ENCODE results near the gene CFAP97D2. TPM values are rescaled to one million over a fixed set of nuclear protein-coding genes. Genes with fewer than 3 reads are reported as not detected.
"Not testable (repeated sequence)": the region's sequence is repeated elsewhere in the genome, so short reads cannot be mapped to it uniquely, and the experiment has no call there.

CFAP97D2 gene
- total RNA-seq, 1 donor from 2014 or later = not detected

GRCh38 chr13:114146173-114146572 is 32.9 kb upstream of the CFAP97D2 start:
- no peaks in the 10 kb centered on the region for H3K9me3 ChIP-seq (replicated peaks)
- no peaks in the 10 kb centered on the region for H3K27me3 ChIP-seq (ENCODE audit: low read depth)
- no peak overlapping the region for H3K27ac ChIP-seq (replicated peaks)
- DNase-seq = no peak
- no peak for TF ChIP-seq CTCF (IDR thresholded peaks at IDR 0.05; ENCODE audit: borderline replicate concordance)
- no peak overlapping the region for H3K4me3 ChIP-seq
- no peaks in the 10 kb centered on the region for H3K36me3 ChIP-seq
- intact Hi-C loops (cut with micrococcal nuclease) = no loop called here
- no peaks in the 10 kb centered on the region for H3K4me1 ChIP-seq

GRCh38 chr13:114146629-114147028 is 32.4 kb upstream of the CFAP97D2 start:
- intact Hi-C loops (cut with micrococcal nuclease) = no loop called here
- no peak overlapping the region for H3K27ac ChIP-seq (replicated peaks)
- no peaks in the 10 kb centered on the region for H3K9me3 ChIP-seq (replicated peaks)
- no peak overlapping the region for H3K4me3 ChIP-seq
- no peaks in the 10 kb centered on the region for H3K36me3 ChIP-seq
- no peaks in the 10 kb centered on the region for H3K27me3 ChIP-seq (ENCODE audit: low read depth)
- no peak for DNase-seq
- no peaks in the 10 kb centered on the region for H3K4me1 ChIP-seq
- TF ChIP-seq CTCF (IDR thresholded peaks at IDR 0.05; ENCODE audit: borderline replicate concordance) = no peak

- no peak for DNase-seq
- Histone ChIP-seq H3K27ac (replicated peaks) (no peak overlapping the region), H3K4me1 (no peaks in the 10 kb centered on the region)
These were observed 31.1 kb upstream of the CFAP97D2 start for GRCh38 chr13:114147803-114148520.

GRCh38 chr13:114148521-114148855 is 30.6 kb upstream of the CFAP97D2 start:
- H3K4me1 ChIP-seq = no peaks in the 10 kb centered on the region
- no peak overlapping the region for H3K27ac ChIP-seq (replicated peaks)
- H3K36me3 ChIP-seq = no peaks in the 10 kb centered on the region
- TF ChIP-seq CTCF (IDR thresholded peaks at IDR 0.05; ENCODE audit: borderline replicate concordance) = no peak
- no peak for DNase-seq
- no peaks in the 10 kb centered on the region for H3K9me3 ChIP-seq (replicated peaks)
- intact Hi-C loops (cut with micrococcal nuclease) = no loop called here
- H3K4me3 ChIP-seq = no peak overlapping the region
- no peaks in the 10 kb centered on the region for H3K27me3 ChIP-seq (ENCODE audit: low read depth)

More at GRCh38 chr13:114147803-114148520, 31.1 kb upstream of the CFAP97D2 start:
- H3K27me3 ChIP-seq (ENCODE audit: low read depth) = no peaks in the 10 kb centered on the region
- H3K36me3 ChIP-seq = no peaks in the 10 kb centered on the region
- H3K4me3 ChIP-seq = no peak overlapping the region
- intact Hi-C loops (cut with micrococcal nuclease) = no loop called here
- no peak for TF ChIP-seq CTCF (IDR thresholded peaks at IDR 0.05; ENCODE audit: borderline replicate concordance)
- no peaks in the 10 kb centered on the region for H3K9me3 ChIP-seq (replicated peaks)

GRCh38 chr13:114148886-114149285 is 30.2 kb upstream of the CFAP97D2 start:
- H3K36me3 ChIP-seq; H3K27ac ChIP-seq (replicated peaks); H3K27me3 ChIP-seq (ENCODE audit: low read depth); H3K4me3 ChIP-seq; intact Hi-C loops (cut with micrococcal nuclease); DNase-seq; H3K9me3 ChIP-seq (replicated peaks); H3K4me1 ChIP-seq: not testable (repeated sequence)

All from left ventricle myocardium inferior (tissue), 1 donor.